ENCODE results near the gene BIRC5. TPM values are rescaled to one million over a fixed set of nuclear protein-coding genes. Genes with fewer than 3 reads are reported as not detected.

Gene BIRC5
- total RNA-seq, 4 donors from 2014 or later = 3.7 to 9.6 (median 5.5) TPM

DNA sequence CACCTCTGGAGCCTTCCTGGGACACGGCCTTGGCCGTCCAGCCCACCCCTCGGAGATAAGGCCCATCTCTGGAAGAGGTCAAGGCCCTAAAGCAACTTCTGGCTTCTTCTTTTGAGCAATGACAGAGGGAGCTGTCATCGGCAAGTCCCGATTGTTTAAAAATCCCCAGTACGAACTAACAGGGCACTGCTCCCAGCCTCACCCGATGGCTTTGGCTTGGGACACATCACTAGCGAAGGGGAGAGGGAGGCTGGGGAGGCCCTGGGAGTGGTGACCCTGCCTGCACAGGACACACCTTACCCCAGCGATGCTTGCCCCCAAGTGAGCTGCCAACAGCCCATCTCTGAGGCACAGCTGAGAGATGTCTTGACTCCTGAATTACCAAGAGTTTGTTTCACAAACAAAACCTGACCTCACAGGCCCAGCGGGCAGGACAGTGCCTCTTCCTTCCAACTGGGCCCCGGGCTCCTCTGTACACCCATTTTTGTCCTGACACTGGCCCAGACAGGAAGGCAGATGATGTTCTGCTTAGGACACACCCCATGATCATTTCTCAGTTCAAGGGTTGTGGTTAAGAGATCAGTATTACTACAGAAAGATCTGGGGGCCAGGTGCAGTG lies 40.8 kb upstream of the BIRC5 start:
- Histone ChIP-seq H3K4me1 (peaks cover 83% of the 10 kb centered on the region), H3K27me3 (no peaks in the 10 kb centered on the region), H3K36me3 (peaks cover 18% of the 10 kb centered on the region), H3K27ac (peak overlapping the region; percentile 72), H3K4me3 (peak overlapping the region; percentile 15), H3K9me3 (no peaks in the 10 kb centered on the region)
- TF ChIP-seq EP300 (IDR thresholded peaks at IDR 0.05) = no peak
- no peak for TF ChIP-seq POLR2AphosphoS5 (IDR thresholded peaks at IDR 0.05)
- TF ChIP-seq POLR2A (IDR thresholded peaks at IDR 0.05) = no peak
- TF ChIP-seq, protein P1, sequence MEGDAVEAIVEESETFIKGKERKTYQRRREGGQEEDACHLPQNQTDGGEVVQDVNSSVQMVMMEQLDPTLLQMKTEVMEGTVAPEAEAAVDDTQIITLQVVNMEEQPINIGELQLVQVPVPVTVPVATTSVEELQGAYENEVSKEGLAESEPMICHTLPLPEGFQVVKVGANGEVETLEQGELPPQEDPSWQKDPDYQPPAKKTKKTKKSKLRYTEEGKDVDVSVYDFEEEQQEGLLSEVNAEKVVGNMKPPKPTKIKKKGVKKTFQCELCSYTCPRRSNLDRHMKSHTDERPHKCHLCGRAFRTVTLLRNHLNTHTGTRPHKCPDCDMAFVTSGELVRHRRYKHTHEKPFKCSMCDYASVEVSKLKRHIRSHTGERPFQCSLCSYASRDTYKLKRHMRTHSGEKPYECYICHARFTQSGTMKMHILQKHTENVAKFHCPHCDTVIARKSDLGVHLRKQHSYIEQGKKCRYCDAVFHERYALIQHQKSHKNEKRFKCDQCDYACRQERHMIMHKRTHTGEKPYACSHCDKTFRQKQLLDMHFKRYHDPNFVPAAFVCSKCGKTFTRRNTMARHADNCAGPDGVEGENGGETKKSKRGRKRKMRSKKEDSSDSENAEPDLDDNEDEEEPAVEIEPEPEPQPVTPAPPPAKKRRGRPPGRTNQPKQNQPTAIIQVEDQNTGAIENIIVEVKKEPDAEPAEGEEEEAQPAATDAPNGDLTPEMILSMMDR (IDR thresholded peaks at IDR 0.05) = no peak
- 23% methylated on average over 4 of the region's 11 CpGs for WGBS
- DNase-seq (ENCODE audit: low spot score in 2 of 2) = no peak

DNA sequence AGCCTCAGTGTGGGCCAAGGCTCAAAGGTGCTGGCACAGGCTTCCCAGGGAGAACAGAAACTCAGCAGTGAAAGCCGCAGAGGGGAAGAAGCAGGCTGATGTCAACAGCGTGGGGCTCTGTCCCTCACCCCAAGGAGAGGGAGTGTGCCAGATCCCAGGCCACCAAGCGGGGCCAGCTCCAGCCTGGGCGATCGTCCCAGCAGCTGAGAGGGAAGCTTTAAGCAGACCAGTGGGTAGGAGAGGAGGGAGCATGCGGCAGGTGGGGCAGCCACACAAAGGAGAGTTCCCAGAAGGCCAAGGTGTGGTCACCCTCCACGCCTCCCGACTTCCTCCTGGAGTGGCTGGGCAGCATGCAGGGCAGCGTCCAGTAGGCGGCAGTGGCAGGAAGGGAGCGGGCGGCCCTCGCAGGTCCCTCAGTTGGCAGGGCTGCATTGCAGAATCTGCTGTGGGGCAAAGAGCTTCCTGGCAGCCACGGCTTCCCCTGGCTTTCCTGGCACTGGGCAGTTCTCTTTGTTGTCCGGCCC lies 39.6 kb upstream of the BIRC5 start:
- no peak for TF ChIP-seq POLR2AphosphoS5 (IDR thresholded peaks at IDR 0.05)
- TF ChIP-seq EP300 (IDR thresholded peaks at IDR 0.05) = no peak
- TF ChIP-seq, protein P1 (IDR thresholded peaks at IDR 0.05) = peak; percentile 32 to 38
- peak in 1 of 2 donors; percentile 17 for TF ChIP-seq POLR2A (IDR thresholded peaks at IDR 0.05)
- peak; percentile 87 for DNase-seq (ENCODE audit: low spot score in 2 of 2)
- Histone ChIP-seq H3K27ac (peak overlapping the region; percentile 72), H3K4me1 (peaks cover 75% of the 10 kb centered on the region), H3K27me3 (no peaks in the 10 kb centered on the region), H3K4me3 (no peak overlapping the region), H3K36me3 (peaks cover 18% of the 10 kb centered on the region), H3K9me3 (no peaks in the 10 kb centered on the region)
- 32% methylated on average over 12 of the region's 15 CpGs for WGBS

DNA sequence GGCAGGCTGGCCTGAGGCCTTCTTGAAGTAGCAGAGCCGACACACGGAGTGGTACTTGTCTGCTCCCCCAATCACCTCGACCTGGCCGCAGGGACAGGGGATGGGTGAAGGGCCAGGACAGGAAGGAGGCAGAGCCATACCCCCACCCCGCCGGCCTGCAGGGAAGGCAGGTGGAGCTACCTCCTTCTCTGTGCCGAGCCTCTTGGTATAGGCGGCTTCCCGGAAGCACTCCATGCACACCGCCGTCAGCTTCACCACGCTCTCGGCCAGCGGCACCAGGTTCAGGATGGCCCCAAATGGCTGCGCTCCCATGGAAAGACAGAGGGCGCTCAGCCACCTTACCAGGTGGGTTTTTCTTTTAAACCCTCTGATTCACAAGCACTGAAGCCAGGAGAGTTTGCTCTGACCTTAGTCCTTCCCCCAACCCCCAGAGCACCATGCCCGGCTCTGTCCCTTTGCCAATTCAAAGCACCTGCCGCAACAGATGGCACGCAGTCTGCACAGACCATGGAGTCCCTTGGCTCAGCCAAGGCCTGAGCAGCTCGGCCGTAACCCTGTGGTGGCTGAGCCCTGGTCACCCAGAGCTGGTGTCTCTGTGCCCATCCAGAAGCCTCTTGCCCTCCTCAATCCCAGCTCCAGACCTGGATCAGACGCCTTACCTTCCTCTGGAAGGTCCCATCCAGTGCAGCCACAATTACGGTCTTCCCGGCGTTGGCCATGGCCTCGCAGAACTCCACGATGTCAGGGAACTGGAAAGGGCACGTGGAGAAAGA lies 39.0 kb upstream of the BIRC5 start:
- no peaks in the 10 kb centered on the region for H3K9me3 ChIP-seq
- peaks cover 68% of the 10 kb centered on the region for H3K4me1 ChIP-seq
- DNase-seq (ENCODE audit: low spot score in 2 of 2) = no peak

DNA sequence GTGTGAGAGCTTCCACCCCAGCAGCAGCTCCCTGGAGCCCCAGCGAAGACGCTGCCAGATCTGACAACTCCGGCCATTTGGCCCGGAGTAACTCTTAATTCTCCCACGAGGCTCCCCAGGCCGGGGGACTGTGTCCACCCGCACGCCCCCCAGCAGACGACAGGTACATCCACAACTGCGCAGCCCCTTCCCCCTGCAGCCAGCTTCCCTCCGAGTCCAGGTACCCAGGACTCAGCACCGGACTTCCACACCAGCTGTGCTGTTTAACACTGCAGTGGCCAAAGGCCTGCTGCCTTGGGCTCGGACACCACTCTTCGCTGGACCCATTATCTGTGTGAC lies 38.4 kb upstream of the BIRC5 start:
- Histone ChIP-seq H3K9me3 (no peaks in the 10 kb centered on the region), H3K36me3 (peaks cover 18% of the 10 kb centered on the region), H3K27ac (peak overlapping the region; percentile 72), H3K4me3 (no peak overlapping the region), H3K4me1 (peaks cover 65% of the 10 kb centered on the region), H3K27me3 (no peaks in the 10 kb centered on the region)
- no peak for DNase-seq (ENCODE audit: low spot score in 2 of 2)
- 84% methylated on average over 10 of the region's 14 CpGs for WGBS
- TF ChIP-seq POLR2AphosphoS5 (IDR thresholded peaks at IDR 0.05) (no peak), POLR2A (IDR thresholded peaks at IDR 0.05) (no peak), EP300 (IDR thresholded peaks at IDR 0.05) (no peak)
- TF ChIP-seq, protein P1 (IDR thresholded peaks at IDR 0.05) = no peak

More for the DNA sequence above, 39.0 kb upstream of the BIRC5 start:
- 73% methylated on average over 27 of the region's 28 CpGs for WGBS
- H3K27me3 ChIP-seq = no peaks in the 10 kb centered on the region
- TF ChIP-seq, protein P1 (IDR thresholded peaks at IDR 0.05) = no peak
- TF ChIP-seq POLR2AphosphoS5 (IDR thresholded peaks at IDR 0.05) (no peak), POLR2A (IDR thresholded peaks at IDR 0.05) (no peak), EP300 (IDR thresholded peaks at IDR 0.05) (no peak)
- H3K4me3 ChIP-seq = no peak overlapping the region
- peak overlapping the region; percentile 72 for H3K27ac ChIP-seq
- H3K36me3 ChIP-seq = peaks cover 18% of the 10 kb centered on the region

DNA sequence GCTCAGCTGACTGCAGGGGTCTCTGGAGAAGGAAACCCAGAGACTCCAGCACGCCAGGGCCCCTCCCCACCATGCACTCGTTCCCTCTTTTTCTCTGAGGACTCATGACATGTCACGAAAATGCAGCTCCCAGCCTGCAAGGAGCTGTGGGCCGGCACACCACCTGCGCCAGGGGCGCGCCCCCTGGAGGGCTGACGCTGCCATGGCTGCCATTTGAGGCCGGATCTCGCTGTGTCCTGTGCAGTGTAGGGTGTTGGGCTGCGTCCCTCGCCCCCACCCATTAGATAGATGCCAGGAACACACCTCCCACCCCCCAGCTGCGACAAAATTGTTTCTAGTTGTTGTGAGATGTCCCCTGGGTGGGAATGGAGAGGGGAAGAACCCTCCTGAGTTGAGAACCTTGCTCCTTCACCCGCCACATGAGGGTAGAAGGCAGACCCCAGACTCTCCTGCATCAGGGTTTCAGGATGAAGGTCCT lies 37.5 kb upstream of the BIRC5 start:
- Histone ChIP-seq H3K9me3 (no peaks in the 10 kb centered on the region), H3K27ac (no peak overlapping the region), H3K4me1 (peaks cover 55% of the 10 kb centered on the region), H3K27me3 (no peaks in the 10 kb centered on the region), H3K4me3 (no peak overlapping the region), H3K36me3 (peaks cover 8% of the 10 kb centered on the region)
- TF ChIP-seq POLR2A (IDR thresholded peaks at IDR 0.05) = no peak
- TF ChIP-seq, protein P1 (IDR thresholded peaks at IDR 0.05) = peak; percentile 63 to 95
- WGBS = 15% methylated on average over 12 of the region's 14 CpGs
- peak in 1 of 2 donors; percentile 78 for DNase-seq (ENCODE audit: low spot score in 2 of 2)
